A549 (cell line): ENCODE measurements around the gene VPS35L.

Experiments
- BHLHE40 ChIP-seq: IDR thresholded peaks from 2 replicates; pipeline ENCODE4 v1.6.1; 2012; ENCODE audit warnings: low read depth, low read length, inconsistent platforms
- CTCF ChIP-seq: fragments of >200 bp; sonication (Bioruptor Twin); formaldehyde crosslinking; IDR thresholded peaks from 3 replicates; pipeline ENCODE4 v1.5.1; 2016
- EP300 ChIP-seq, 2 experiments: fragments of >200 bp; sonication (Bioruptor Twin); formaldehyde crosslinking; IDR thresholded peaks; 2 replicates in 1 of 2; 3 replicates in 1 of 2; pipeline ENCODE4 v1.6.1; 2016 to 2017
- GATA3 ChIP-seq: IDR thresholded peaks from 2 replicates; pipeline ENCODE4 v1.6.1; 2012; ENCODE audit warnings: borderline replicate concordance
- POLR2A ChIP-seq: IDR thresholded peaks from 2 replicates; pipeline ENCODE4 v1.6.1; 2012; ENCODE audit warnings: mild to moderate bottlenecking, low read length
- POLR2AphosphoS2 ChIP-seq: conservative IDR thresholded peaks from 2 replicates; pipeline ENCODE4 v1.6.1; 2012; ENCODE audit warnings: low read length, improper control_type of control experiment, inconsistent platforms
- RCOR1 ChIP-seq: fragments of 150-350 bp; IDR thresholded peaks from 2 replicates; pipeline ENCODE4 v1.6.1; 2014; ENCODE audit warnings: antibody characterized with exemption, low read length, low read depth
- REST ChIP-seq: fragments of 200-600 bp; sonication (generic); IDR thresholded peaks from 2 replicates; pipeline ENCODE4 v1.6.1; 2016; ENCODE audit warnings: antibody characterized with exemption, mild to moderate bottlenecking, moderate library complexity
- SMC3 ChIP-seq: fragments of >200 bp; sonication (Bioruptor Twin); formaldehyde crosslinking; IDR thresholded peaks from 3 replicates; pipeline ENCODE4 v1.6.1; 2018; ENCODE audit warnings: inconsistent platforms
- TF ChIP-seq, protein P1 (sequence below): IDR thresholded peaks from 2 replicates; pipeline ENCODE4 v1.6.1; 2012
- TF ChIP-seq, protein P2 (sequence below): fragments of >200 bp; sonication (Bioruptor Twin); formaldehyde crosslinking; IDR thresholded peaks from 3 replicates; pipeline ENCODE4 v1.6.1; 2016
- TF ChIP-seq, protein P3 (sequence below): fragments of 250-450 bp; sonication (Bioruptor Pico); IDR thresholded peaks from 2 replicates; pipeline ENCODE4 v1.5.0; 2021; ENCODE audit warnings: mild to moderate bottlenecking, moderate library complexity, borderline replicate concordance
- TF ChIP-seq, protein P4 (sequence below): fragments of 450-650 bp; IDR thresholded peaks from 2 replicates; pipeline ENCODE4 v1.6.1; 2014; ENCODE audit warnings: antibody characterized with exemption

DNA sequence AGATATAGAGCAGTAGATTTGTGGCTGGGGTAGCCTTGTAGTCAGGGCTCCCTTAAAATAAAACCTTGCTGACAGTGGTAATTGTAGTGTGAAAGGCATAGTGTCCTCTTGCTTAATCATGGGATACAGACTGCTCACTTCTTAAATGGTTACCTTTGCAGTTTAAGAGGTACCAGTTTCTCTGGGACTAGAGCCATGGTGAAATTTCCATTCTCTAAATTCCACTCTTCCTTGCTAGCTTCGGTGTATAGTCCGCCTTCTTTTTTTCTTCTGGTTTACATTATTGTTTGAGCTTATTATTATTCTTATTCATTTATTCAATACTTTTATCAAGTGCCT lies 30.1 kb upstream of the VPS35L start:
- TF ChIP-seq CTCF (no peak), RCOR1 (no peak), POLR2AphosphoS2 (no peak), POLR2A (no peak), EP300 (IDR thresholded peaks at IDR 0.05) (no peak), BHLHE40 (no peak), SMC3 (no peak), REST (no peak), GATA3 (no peak)
- TF ChIP-seq, protein P1, sequence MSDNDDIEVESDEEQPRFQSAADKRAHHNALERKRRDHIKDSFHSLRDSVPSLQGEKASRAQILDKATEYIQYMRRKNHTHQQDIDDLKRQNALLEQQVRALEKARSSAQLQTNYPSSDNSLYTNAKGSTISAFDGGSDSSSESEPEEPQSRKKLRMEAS, result no peak
- TF ChIP-seq, protein P2, sequence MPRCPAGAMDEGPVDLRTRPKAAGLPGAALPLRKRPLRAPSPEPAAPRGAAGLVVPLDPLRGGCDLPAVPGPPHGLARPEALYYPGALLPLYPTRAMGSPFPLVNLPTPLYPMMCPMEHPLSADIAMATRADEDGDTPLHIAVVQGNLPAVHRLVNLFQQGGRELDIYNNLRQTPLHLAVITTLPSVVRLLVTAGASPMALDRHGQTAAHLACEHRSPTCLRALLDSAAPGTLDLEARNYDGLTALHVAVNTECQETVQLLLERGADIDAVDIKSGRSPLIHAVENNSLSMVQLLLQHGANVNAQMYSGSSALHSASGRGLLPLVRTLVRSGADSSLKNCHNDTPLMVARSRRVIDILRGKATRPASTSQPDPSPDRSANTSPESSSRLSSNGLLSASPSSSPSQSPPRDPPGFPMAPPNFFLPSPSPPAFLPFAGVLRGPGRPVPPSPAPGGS, result no peak
- TF ChIP-seq, protein P3, sequence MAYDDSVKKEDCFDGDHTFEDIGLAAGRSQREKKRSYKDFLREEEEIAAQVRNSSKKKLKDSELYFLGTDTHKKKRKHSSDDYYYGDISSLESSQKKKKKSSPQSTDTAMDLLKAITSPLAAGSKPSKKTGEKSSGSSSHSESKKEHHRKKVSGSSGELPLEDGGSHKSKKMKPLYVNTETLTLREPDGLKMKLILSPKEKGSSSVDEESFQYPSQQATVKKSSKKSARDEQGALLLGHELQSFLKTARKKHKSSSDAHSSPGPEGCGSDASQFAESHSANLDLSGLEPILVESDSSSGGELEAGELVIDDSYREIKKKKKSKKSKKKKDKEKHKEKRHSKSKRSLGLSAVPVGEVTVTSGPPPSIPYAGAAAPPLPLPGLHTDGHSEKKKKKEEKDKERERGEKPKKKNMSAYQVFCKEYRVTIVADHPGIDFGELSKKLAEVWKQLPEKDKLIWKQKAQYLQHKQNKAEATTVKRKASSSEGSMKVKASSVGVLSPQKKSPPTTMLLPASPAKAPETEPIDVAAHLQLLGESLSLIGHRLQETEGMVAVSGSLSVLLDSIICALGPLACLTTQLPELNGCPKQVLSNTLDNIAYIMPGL (CRISPR knock-in tag), result no peak
- TF ChIP-seq, protein P4, sequence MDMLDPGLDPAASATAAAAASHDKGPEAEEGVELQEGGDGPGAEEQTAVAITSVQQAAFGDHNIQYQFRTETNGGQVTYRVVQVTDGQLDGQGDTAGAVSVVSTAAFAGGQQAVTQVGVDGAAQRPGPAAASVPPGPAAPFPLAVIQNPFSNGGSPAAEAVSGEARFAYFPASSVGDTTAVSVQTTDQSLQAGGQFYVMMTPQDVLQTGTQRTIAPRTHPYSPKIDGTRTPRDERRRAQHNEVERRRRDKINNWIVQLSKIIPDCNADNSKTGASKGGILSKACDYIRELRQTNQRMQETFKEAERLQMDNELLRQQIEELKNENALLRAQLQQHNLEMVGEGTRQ, result no peak
